Gastroesophageal sphincter (tissue), 3 donors: ENCODE measurements around the gene PI3.

ENCODE experiments used
- CTCF ChIP-seq, 4 experiments: fragments of 200-600 bp in 2 of 4; fragments of 450-650 bp in 2 of 4; sonication (generic) in 1 of 4; IDR thresholded peaks; one replicate each; pipeline ENCODE4 v1.5.1; 2017 to 2019; ENCODE audit warnings: antibody characterized with exemption in 4 of 4, mild to moderate bottlenecking in 2 of 4, moderate library complexity in 2 of 4
- POLR2A ChIP-seq, 2 donors: fragments of 450-650 bp; IDR thresholded peaks; one replicate each; pipeline ENCODE4 v1.6.1; 2017; ENCODE audit warnings: antibody characterized with exemption in 2 of 2, mild to moderate bottlenecking in 2 of 2, moderate library complexity in 1 of 2
- POLR2AphosphoS5 ChIP-seq: sonication (generic); formaldehyde crosslinking; IDR thresholded peaks from one replicate; pipeline ENCODE4 v1.6.1; 2017; ENCODE audit warnings: antibody characterized with exemption

GRCh38 chr20:45212836-45213235 lies 38.1 kb downstream of the PI3 start:
- no peak for TF ChIP-seq CTCF (IDR thresholded peaks at IDR 0.05)
- no peak for TF ChIP-seq POLR2AphosphoS5
- no peak for TF ChIP-seq POLR2A (IDR thresholded peaks at IDR 0.05)
